GM12865 (cell line): ENCODE results near the gene PDE3B.

Source experiments
- DNase-seq: peaks from one replicate; pipeline ENCODE4 v3.0.0; 2010; ENCODE audit warnings: low read depth
- H3K4me3 ChIP-seq: 2 replicates; pipeline ENCODE4 v1.5.1; 2011; ENCODE audit warnings: mild to moderate bottlenecking, low read depth, low read length, control low read depth
- TF ChIP-seq, protein P1 (sequence below): IDR thresholded peaks from 2 replicates; pipeline ENCODE4 v1.5.1; 2011; ENCODE audit warnings: low read length, control low read depth, low read depth, inconsistent platforms; ENCODE audit not compliant: insufficient read depth; ENCODE audit errors: missing control alignments

The PDE3B gene

DNA sequence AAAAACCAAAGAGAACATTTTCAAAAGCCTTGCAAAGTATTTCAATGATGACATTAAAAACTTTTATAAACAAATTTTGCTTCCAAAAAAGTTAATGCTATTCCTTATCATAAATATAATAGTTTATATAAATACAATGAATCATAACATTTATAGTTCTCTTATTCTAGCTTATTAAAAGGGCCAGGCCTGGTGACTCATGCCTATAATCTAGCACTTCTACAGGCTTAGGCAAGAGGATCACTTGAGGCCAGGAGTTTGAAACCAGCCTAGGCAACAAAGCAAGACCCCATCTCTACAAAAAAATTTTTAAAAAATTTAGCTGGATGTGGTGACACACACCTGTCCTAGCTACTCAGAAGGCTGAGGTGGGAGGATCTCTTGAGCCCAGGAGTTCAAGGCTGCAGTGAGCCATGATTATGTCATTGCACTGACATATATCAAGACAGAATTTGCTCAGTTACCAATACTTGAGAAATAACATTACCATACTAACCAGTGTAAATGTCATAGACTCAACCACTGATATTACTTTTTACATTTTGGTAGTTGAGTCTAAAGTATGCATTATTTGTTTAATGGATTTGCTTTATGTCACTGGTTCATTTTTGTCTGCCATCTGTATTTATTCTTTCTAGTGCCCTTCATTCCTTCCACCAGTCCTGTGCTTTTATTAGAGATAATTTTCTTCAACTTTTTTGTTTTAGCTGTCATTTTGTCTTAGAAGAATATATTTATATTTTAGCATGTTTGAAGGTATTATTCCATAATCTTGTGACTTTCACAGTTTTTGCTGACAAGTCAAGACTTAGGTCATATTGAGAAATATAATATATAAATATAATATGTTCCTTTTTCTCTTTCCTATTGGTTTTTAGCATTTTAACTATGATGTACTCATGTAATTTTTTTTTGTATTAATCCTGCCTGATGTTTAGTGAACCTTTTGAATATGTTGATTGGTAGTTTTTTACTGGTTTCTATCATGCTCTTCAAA, 192.2 kb downstream of the PDE3B start:
- DNase-seq, result no peak
- TF ChIP-seq, protein P1, sequence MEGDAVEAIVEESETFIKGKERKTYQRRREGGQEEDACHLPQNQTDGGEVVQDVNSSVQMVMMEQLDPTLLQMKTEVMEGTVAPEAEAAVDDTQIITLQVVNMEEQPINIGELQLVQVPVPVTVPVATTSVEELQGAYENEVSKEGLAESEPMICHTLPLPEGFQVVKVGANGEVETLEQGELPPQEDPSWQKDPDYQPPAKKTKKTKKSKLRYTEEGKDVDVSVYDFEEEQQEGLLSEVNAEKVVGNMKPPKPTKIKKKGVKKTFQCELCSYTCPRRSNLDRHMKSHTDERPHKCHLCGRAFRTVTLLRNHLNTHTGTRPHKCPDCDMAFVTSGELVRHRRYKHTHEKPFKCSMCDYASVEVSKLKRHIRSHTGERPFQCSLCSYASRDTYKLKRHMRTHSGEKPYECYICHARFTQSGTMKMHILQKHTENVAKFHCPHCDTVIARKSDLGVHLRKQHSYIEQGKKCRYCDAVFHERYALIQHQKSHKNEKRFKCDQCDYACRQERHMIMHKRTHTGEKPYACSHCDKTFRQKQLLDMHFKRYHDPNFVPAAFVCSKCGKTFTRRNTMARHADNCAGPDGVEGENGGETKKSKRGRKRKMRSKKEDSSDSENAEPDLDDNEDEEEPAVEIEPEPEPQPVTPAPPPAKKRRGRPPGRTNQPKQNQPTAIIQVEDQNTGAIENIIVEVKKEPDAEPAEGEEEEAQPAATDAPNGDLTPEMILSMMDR, result no peak
- no peak overlapping the region for H3K4me3 ChIP-seq

DNA sequence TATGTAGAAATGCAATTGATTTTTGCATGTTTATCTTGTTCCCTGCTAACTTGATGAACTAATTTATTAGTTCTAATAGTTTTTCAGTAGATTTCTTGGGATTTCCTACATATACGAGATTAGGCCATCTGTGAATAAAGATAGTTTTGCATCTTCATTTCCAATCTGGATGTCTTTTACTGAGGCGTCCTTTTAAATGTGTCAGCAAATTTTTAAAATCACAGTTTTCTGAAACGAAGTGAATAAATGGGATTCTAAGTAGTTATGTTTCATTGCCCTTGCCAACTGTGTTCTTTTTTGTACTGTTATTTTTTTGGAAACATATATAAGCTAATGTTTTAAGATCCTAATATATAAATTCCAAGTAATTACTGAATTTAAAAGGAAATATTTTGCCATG, 198.4 kb downstream of the PDE3B start:
- TF ChIP-seq, protein P1, result no peak
- no peak overlapping the region for H3K4me3 ChIP-seq
- no peak for DNase-seq

DNA sequence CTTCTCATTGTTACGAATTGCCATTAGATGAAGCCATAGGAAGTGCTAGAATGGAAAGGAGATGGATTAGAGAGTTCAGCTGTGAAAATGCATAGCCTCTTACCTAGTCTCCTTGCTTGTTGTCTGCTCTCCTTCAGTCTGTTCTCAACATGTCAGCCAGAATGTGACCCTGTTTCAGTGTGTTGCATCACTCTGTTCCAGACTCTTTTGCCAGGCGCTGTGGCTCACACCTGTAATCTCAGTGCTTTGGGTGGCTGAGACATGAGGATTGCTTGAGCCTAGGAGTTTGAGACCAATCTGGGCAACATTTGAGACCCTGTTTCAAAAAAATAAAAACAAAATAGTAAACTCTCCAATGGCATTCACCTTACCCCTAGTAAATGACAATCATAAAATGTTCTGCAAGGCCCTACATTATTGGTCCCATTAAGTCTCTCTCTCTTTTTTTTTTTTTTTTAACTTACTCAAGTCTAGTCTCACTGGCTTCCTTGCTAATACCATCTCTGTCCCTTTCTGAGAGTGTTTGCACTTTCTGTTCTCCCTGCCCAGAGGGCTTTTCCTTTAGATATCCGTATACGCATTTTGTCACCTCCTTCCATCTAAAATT, 209.1 kb downstream of the PDE3B start:
- TF ChIP-seq, protein P1, result no peak
- H3K4me3 ChIP-seq, result no peak overlapping the region
- DNase-seq, result no peak

DNA sequence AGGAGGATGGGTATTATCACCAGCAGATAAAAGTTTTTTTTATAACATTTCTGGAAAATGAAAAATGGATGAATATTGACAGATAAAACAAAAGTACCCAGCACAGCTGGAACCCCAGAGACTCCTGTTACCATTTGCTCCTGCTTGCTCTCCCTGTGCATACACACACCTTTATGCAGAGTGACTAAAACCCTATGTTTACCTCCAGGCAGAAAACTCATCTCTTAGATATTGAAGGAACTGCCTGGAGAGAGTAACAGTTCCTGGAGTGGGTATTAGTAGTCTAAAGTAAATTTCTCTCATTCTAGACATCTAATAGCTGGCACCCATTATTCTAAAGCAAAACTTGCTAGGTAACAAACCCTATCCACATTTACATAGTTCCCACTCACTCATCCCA, 210.5 kb downstream of the PDE3B start:
- TF ChIP-seq, protein P1, result no peak
- no peak overlapping the region for H3K4me3 ChIP-seq
- DNase-seq, result no peak

DNA sequence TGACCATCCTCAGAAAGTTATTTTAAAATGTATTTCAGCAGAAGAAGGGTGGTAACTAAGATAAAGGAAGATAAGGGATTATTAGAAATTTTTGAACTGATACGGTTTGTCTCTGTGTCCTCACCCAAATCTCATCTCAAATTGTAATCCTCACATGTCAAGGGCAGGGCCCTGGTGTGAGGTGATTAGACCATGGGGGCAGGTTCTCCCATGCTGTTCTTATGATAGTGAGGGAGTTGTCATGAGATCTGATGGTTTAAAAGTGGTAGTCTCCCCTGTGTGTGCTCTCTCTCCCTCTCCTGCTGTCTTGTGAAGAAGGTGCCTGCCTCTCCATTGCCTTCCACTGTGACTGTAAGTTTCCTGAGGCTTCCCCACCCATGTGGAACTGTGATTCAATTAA, 212.3 kb downstream of the PDE3B start:
- no peak overlapping the region for H3K4me3 ChIP-seq
- TF ChIP-seq, protein P1, result no peak
- no peak for DNase-seq

DNA sequence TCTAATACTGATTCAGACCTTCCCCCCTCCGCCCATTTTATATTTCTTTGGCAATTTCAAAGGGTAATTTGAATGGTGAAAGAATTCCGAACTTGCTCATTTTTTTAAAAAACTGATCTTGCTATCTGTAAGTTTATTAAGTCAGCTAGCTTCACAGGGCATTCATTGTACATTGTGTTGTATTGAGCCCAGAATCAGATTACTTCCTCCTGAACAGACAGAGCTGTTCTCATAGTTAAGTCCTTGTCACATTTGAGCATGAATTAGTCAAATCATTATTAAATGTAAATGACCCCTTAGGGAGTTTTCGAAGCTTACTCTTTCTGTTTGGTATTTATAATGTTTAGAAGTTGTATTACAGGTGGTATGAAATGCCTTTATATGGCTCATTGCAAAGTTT, 214.0 kb downstream of the PDE3B start:
- no peak overlapping the region for H3K4me3 ChIP-seq
- no peak for DNase-seq
- TF ChIP-seq, protein P1, result no peak
